ENCODE results near the gene CRYBG1.

CRYBG1 gene

GRCh38 chr6:106568530-106568929 is 208.0 kb downstream of the CRYBG1 start:
- no peaks in the 10 kb centered on the region for H3K9me2 ChIP-seq (replicated peaks; ENCODE audit: insufficient read depth, low read length)
- H3K4me2 ChIP-seq (ENCODE audit: low read depth, low read length), result no peak overlapping the region
- no peak for TF ChIP-seq EZH2phosphoT487 (IDR thresholded peaks at IDR 0.05; ENCODE audit: low read length)
- TF ChIP-seq EZH2 (optimal IDR thresholded peaks at IDR 0.05; ENCODE audit: low read depth, low read length), result no peak
- no peak for TF ChIP-seq CTCF (IDR thresholded peaks at IDR 0.05; ENCODE audit: low read length)
- H3K9me3 ChIP-seq (replicated peaks; ENCODE audit: insufficient read depth, low read length), result no peaks in the 10 kb centered on the region
- H3K4me1 ChIP-seq (ENCODE audit: low read length), result no peaks in the 10 kb centered on the region
- no peaks in the 10 kb centered on the region for H3K27me3 ChIP-seq (replicated peaks; ENCODE audit: insufficient read depth, low read length)
- no peaks in the 10 kb centered on the region for H4K20me1 ChIP-seq (ENCODE audit: insufficient read depth, low read length)
- H3K79me2 ChIP-seq (ENCODE audit: low read length), result no peaks in the 10 kb centered on the region
- H3K9ac ChIP-seq (ENCODE audit: low read length), result no peak overlapping the region
- H3K27ac ChIP-seq (ENCODE audit: low read length), result no peak overlapping the region
- H3K36me3 ChIP-seq (replicated peaks; ENCODE audit: insufficient read depth, low read length), result no peaks in the 10 kb centered on the region
- no peak overlapping the region for H2AFZ ChIP-seq (ENCODE audit: low read length)
- DNase-seq, result no peak
- no peak overlapping the region for H3K4me3 ChIP-seq (ENCODE audit: low read length)
- no peaks in the 10 kb centered on the region for H3F3A ChIP-seq (ENCODE audit: insufficient read depth, low read length)

GRCh38 chr6:106569428-106569827 is 208.9 kb downstream of the CRYBG1 start:
- DNase-seq, result no peak
- no peak overlapping the region for H3K4me2 ChIP-seq (ENCODE audit: low read depth, low read length)
- H3K9me2 ChIP-seq (replicated peaks; ENCODE audit: insufficient read depth, low read length), result no peaks in the 10 kb centered on the region
- H3K9me3 ChIP-seq (replicated peaks; ENCODE audit: insufficient read depth, low read length), result no peaks in the 10 kb centered on the region
- H2AFZ ChIP-seq (ENCODE audit: low read length), result no peak overlapping the region
- H3K9ac ChIP-seq (ENCODE audit: low read length), result no peak overlapping the region
- no peak overlapping the region for H3K4me3 ChIP-seq (ENCODE audit: low read length)
- no peaks in the 10 kb centered on the region for H3K27me3 ChIP-seq (replicated peaks; ENCODE audit: insufficient read depth, low read length)
- no peak for TF ChIP-seq CTCF (IDR thresholded peaks at IDR 0.05; ENCODE audit: low read length)
- TF ChIP-seq EZH2phosphoT487 (IDR thresholded peaks at IDR 0.05; ENCODE audit: low read length), result no peak
- TF ChIP-seq EZH2 (optimal IDR thresholded peaks at IDR 0.05; ENCODE audit: low read depth, low read length), result no peak
- H3K4me1 ChIP-seq (ENCODE audit: low read length), result no peaks in the 10 kb centered on the region
- H3K36me3 ChIP-seq (replicated peaks; ENCODE audit: insufficient read depth, low read length), result no peaks in the 10 kb centered on the region
- no peak overlapping the region for H3K27ac ChIP-seq (ENCODE audit: low read length)
- no peaks in the 10 kb centered on the region for H3F3A ChIP-seq (ENCODE audit: insufficient read depth, low read length)
- no peaks in the 10 kb centered on the region for H4K20me1 ChIP-seq (ENCODE audit: insufficient read depth, low read length)
- H3K79me2 ChIP-seq (ENCODE audit: low read length), result no peaks in the 10 kb centered on the region

GRCh38 chr6:106572436-106572835 is 211.9 kb downstream of the CRYBG1 start:
- H3K9me3 ChIP-seq (replicated peaks; ENCODE audit: insufficient read depth, low read length), result no peaks in the 10 kb centered on the region
- H3K4me3 ChIP-seq (ENCODE audit: low read length), result no peak overlapping the region
- H3K4me1 ChIP-seq (ENCODE audit: low read length), result no peaks in the 10 kb centered on the region
- no peaks in the 10 kb centered on the region for H3K79me2 ChIP-seq (ENCODE audit: low read length)
- H2AFZ ChIP-seq (ENCODE audit: low read length), result no peak overlapping the region
- no peak for TF ChIP-seq EZH2 (optimal IDR thresholded peaks at IDR 0.05; ENCODE audit: low read depth, low read length)
- no peak for TF ChIP-seq EZH2phosphoT487 (IDR thresholded peaks at IDR 0.05; ENCODE audit: low read length)
- no peak for TF ChIP-seq CTCF (IDR thresholded peaks at IDR 0.05; ENCODE audit: low read length)
- H3K36me3 ChIP-seq (replicated peaks; ENCODE audit: insufficient read depth, low read length), result no peaks in the 10 kb centered on the region
- H3F3A ChIP-seq (ENCODE audit: insufficient read depth, low read length), result no peaks in the 10 kb centered on the region
- H3K9ac ChIP-seq (ENCODE audit: low read length), result no peak overlapping the region
- no peaks in the 10 kb centered on the region for H3K9me2 ChIP-seq (replicated peaks; ENCODE audit: insufficient read depth, low read length)
- H3K27me3 ChIP-seq (replicated peaks; ENCODE audit: insufficient read depth, low read length), result no peaks in the 10 kb centered on the region
- no peaks in the 10 kb centered on the region for H4K20me1 ChIP-seq (ENCODE audit: insufficient read depth, low read length)
- DNase-seq, result no peak
- no peak overlapping the region for H3K27ac ChIP-seq (ENCODE audit: low read length)
- no peak overlapping the region for H3K4me2 ChIP-seq (ENCODE audit: low read depth, low read length)
